Activated CD4-positive, alpha-beta T cell treated with anti-CD3 and anti-CD28 coated beads for 24 hours (primary cell): ENCODE results near the gene GPC5.

Experiments
- DNase-seq, 2 donors: peaks; one replicate each; pipeline ENCODE4 v3.0.0-alpha.2; 2020; ENCODE audit warnings: low read depth in 2 of 2

Gene GPC5

GRCh38 chr13:91454666-91455065 lies 56.2 kb downstream of the GPC5 start:
- DNase-seq = no peak

- no peak for DNase-seq
Observed at GRCh38 chr13:91456837-91457236, 58.4 kb downstream of the GPC5 start.

- DNase-seq = no peak
Observed at GRCh38 chr13:91459485-91459884, 61.1 kb downstream of the GPC5 start.

- no peak for DNase-seq
Observed at GRCh38 chr13:91464336-91464735, 65.9 kb downstream of the GPC5 start.

GRCh38 chr13:91467236-91467635 lies 68.8 kb downstream of the GPC5 start:
- no peak for DNase-seq

GRCh38 chr13:91468301-91468700 lies 69.9 kb downstream of the GPC5 start:
- DNase-seq = no peak

- no peak for DNase-seq
Observed at GRCh38 chr13:91470084-91470621, 71.7 kb downstream of the GPC5 start.

- no peak for DNase-seq
Observed at GRCh38 chr13:91470681-91471080, 72.3 kb downstream of the GPC5 start.

- DNase-seq = no peak
Observed at GRCh38 chr13:91482427-91482826, 84.0 kb downstream of the GPC5 start.

- no peak for DNase-seq
Observed at GRCh38 chr13:91491980-91492379, 93.6 kb downstream of the GPC5 start.

GRCh38 chr13:91493442-91493841 lies 95.0 kb downstream of the GPC5 start:
- no peak for DNase-seq

- no peak for DNase-seq
Observed at GRCh38 chr13:91498298-91498697, 99.9 kb downstream of the GPC5 start.

GRCh38 chr13:91504216-91504615 lies 105.8 kb downstream of the GPC5 start:
- DNase-seq = no peak

GRCh38 chr13:91506759-91507158 lies 108.3 kb downstream of the GPC5 start:
- DNase-seq = no peak

- no peak for DNase-seq
Observed at GRCh38 chr13:91510058-91510457, 111.6 kb downstream of the GPC5 start.

GRCh38 chr13:91513790-91514189 lies 115.4 kb downstream of the GPC5 start:
- no peak for DNase-seq

- no peak for DNase-seq
Observed at GRCh38 chr13:91516799-91517198, 118.4 kb downstream of the GPC5 start.

- DNase-seq = no peak
Observed at GRCh38 chr13:91520952-91521351, 122.5 kb downstream of the GPC5 start.

GRCh38 chr13:91523116-91523515 lies 124.7 kb downstream of the GPC5 start:
- no peak for DNase-seq

GRCh38 chr13:91526543-91527033 lies 128.2 kb downstream of the GPC5 start:
- DNase-seq = no peak

- DNase-seq = no peak
Observed at GRCh38 chr13:91529739-91530482, 131.5 kb downstream of the GPC5 start.

- no peak for DNase-seq
Observed at GRCh38 chr13:91531646-91532045, 133.2 kb downstream of the GPC5 start.

GRCh38 chr13:91533354-91533753 lies 134.9 kb downstream of the GPC5 start:
- DNase-seq = no peak

- DNase-seq = no peak
Observed at GRCh38 chr13:91534996-91535395, 136.6 kb downstream of the GPC5 start.
